T-cell (primary cell): ENCODE results near the gene MYO1D. TPM values are rescaled to one million over a fixed set of nuclear protein-coding genes. Genes with fewer than 3 reads are reported as not detected.

ENCODE experiments used
- ATAC-seq, 4 experiments: fragments of 200-7000 bp in 3 of 4; fragments of 150-1000 bp in 1 of 4; cut with Tn5 transposase; replicated peaks in 1 of 4; 1 replicate in 3 of 4; 2 replicates in 1 of 4; pipeline ENCODE4 v1.10.0; 2021; ENCODE audit warnings: moderate library complexity in 3 of 4, mild to moderate bottlenecking in 2 of 4, moderate number of reproducible peaks in 1 of 4
- CTCF ChIA-PET, 2 donors: fragments of 300-600 bp; sonication (Branson Sonifier 250); formaldehyde crosslinking; loops; one replicate each; lab custom pipeline; 2022; ENCODE audit warnings: antibody characterized with exemption in 2 of 2; lab: Charles Lee
- POLR2A ChIA-PET, 2 donors: fragments of 300-600 bp; sonication (Branson Sonifier 250); formaldehyde crosslinking; loops; one replicate each; lab custom pipeline; 2022; ENCODE audit warnings: antibody characterized with exemption in 2 of 2; lab: Charles Lee
- DNase-seq, 35 experiments: peaks; one replicate each; pipeline versions ENCODE4 v3.0.0 to v3.0.0-alpha.2; 2013 to 2023
- H3K27ac ChIP-seq: one replicate; pipeline ENCODE4 v1.5.1; 2013; ENCODE audit warnings: low read length
- H3K27me3 ChIP-seq, 2 experiments: replicated peaks in 1 of 2; 1 replicate in 1 of 2; 2 replicates in 1 of 2; pipeline versions ENCODE4 v1.6.1 to v1.7.0; 2013; ENCODE audit warnings: low read length in 1 of 2, mixed read lengths in 1 of 2; ENCODE audit not compliant: control insufficient read depth in 2 of 2, insufficient read depth in 2 of 2; ENCODE audit errors: extremely low read depth in 1 of 2
- H3K36me3 ChIP-seq, 2 donors: 1 replicate in 1 of 2; 2 replicates in 1 of 2; pipeline versions ENCODE4 v1.6.1 to v1.7.0; 2013; ENCODE audit warnings: low read length in 1 of 2; ENCODE audit not compliant: control insufficient read depth in 2 of 2, insufficient read depth in 1 of 2; ENCODE audit errors: extremely low read depth in 1 of 2
- H3K4me1 ChIP-seq, 2 experiments: 1 replicate in 1 of 2; 2 replicates in 1 of 2; pipeline versions ENCODE4 v1.6.1 to v1.7.0; 2013; ENCODE audit warnings: low read length in 2 of 2, mixed read lengths in 1 of 2; ENCODE audit not compliant: insufficient read depth in 2 of 2, control insufficient read depth in 1 of 2; ENCODE audit errors: extremely low read depth in 1 of 2
- H3K4me3 ChIP-seq, 2 donors: 1 replicate in 1 of 2; 2 replicates in 1 of 2; pipeline versions ENCODE4 v1.5.1 to v1.7.0; 2013; ENCODE audit warnings: mild to moderate bottlenecking in 2 of 2, low read length in 1 of 2, moderate library complexity in 1 of 2; ENCODE audit not compliant: control insufficient read depth in 1 of 2; ENCODE audit errors: extremely low read depth in 1 of 2
- H3K9me3 ChIP-seq: 2 replicates; pipeline ENCODE4 v1.7.0; 2013
- H3K27ac Mint-ChIP-seq, 2 donors: one replicate each; pipeline ENCODE4 v1.8.0; 2020 to 2021; ENCODE audit warnings: mild to moderate bottlenecking in 2 of 2, mixed read lengths in 2 of 2
- H3K27me3 Mint-ChIP-seq, 2 donors: one replicate each; pipeline ENCODE4 v1.8.0; 2021 to 2022; ENCODE audit warnings: mixed read lengths in 2 of 2
- H3K36me3 Mint-ChIP-seq: one replicate; pipeline ENCODE4 v1.8.0; 2021; ENCODE audit warnings: mixed read lengths
- H3K4me1 Mint-ChIP-seq, 3 donors: one replicate each; pipeline ENCODE4 v1.8.0; 2020 to 2022; ENCODE audit warnings: mixed read lengths in 3 of 3, mild to moderate bottlenecking in 1 of 3
- H3K4me3 Mint-ChIP-seq, 3 donors: one replicate each; pipeline ENCODE4 v1.8.0; 2020 to 2022; ENCODE audit warnings: mild to moderate bottlenecking in 3 of 3, mixed read lengths in 3 of 3, moderate library complexity in 3 of 3
- H3K9me3 Mint-ChIP-seq, 3 donors: one replicate each; pipeline ENCODE4 v1.8.0; 2020 to 2022; ENCODE audit warnings: mixed read lengths in 3 of 3
- WGBS: methylation state at CpG from one replicate; pipeline ENCODE4 v1.1.5; 2013; ENCODE audit warnings: missing lambda C conversion rate; ENCODE audit not compliant: insufficient coverage; 5-methylcytosine and 5-hydroxymethylcytosine counted together
- total RNA-seq, 35 experiments: library from RNA in 6 of 35; stranded (reverse) in 6 of 35; fragments of 120-200 nt in 1 of 35; gene quantifications; one replicate each; pipeline versions ENCODE4 v1.2.1 to v1.2.4 and lab custom pipeline; 2013 to 2026

The MYO1D gene
- total RNA-seq, 5 donors from 2014 or later (not counting 1 experiment from before 2014, with no cell fraction given): 8.3 to 11.1 (median 9.5) TPM

- no peak overlapping the region for H3K4me3 ChIP-seq
- no peaks in the 10 kb centered on the region for H3K36me3 Mint-ChIP-seq
- no peaks in the 10 kb centered on the region for H3K36me3 ChIP-seq
- H3K4me1 Mint-ChIP-seq: no peaks in the 10 kb centered on the region
- H3K4me1 ChIP-seq: no peaks in the 10 kb centered on the region
- CTCF ChIA-PET: interaction anchor here in 1 of 2 donors (0.7 kb wide), 1 partner anchor 21 kb away, joined by 4 read pairs; no protein-coding TSS in a partner anchor
- no peaks in the 10 kb centered on the region for H3K9me3 Mint-ChIP-seq
- H3K4me3 Mint-ChIP-seq: no peak overlapping the region
- DNase-seq (no peak), ATAC-seq (no peak)
- peaks cover 0 to 3% of the 10 kb centered on the region in 2 experiments for H3K27me3 ChIP-seq
- H3K27ac Mint-ChIP-seq: no peak overlapping the region
- POLR2A ChIA-PET: no interaction called here
- 86% methylated on average over 5 of the region's 11 CpGs for WGBS
- peaks cover 3% of the 10 kb centered on the region in 2 donors for H3K27me3 Mint-ChIP-seq
- no peaks in the 10 kb centered on the region for H3K9me3 ChIP-seq
- no peak overlapping the region for H3K27ac ChIP-seq
Measured at GRCh38 chr17:32795339-32795979, 81.5 kb downstream of the MYO1D start.

GRCh38 chr17:32794533-32795246 is 82.2 kb downstream of the MYO1D start:
- no peaks in the 10 kb centered on the region for H3K9me3 ChIP-seq
- no peaks in the 10 kb centered on the region for H3K4me1 Mint-ChIP-seq
- H3K27ac ChIP-seq: no peak overlapping the region
- no peaks in the 10 kb centered on the region for H3K36me3 Mint-ChIP-seq
- H3K4me3 Mint-ChIP-seq: no peak overlapping the region
- no peak overlapping the region for H3K4me3 ChIP-seq
- ChIA-PET CTCF (interaction anchor here in 1 of 2 donors (0.6 kb wide), 1 partner anchor 161 kb away, joined by 3 read pairs; no protein-coding TSS in a partner anchor), POLR2A (no interaction called here)
- no peaks in the 10 kb centered on the region for H3K9me3 Mint-ChIP-seq
- H3K27ac Mint-ChIP-seq: no peak overlapping the region
- peaks cover 0 to 2% of the 10 kb centered on the region in 2 experiments for H3K27me3 ChIP-seq
- WGBS: 89% methylated on average over 5 of the region's 7 CpGs
- DNase-seq: no peak
- no peak for ATAC-seq
- no peaks in the 10 kb centered on the region for H3K4me1 ChIP-seq
- peaks cover 3 to 7% of the 10 kb centered on the region in 2 donors for H3K27me3 Mint-ChIP-seq
- no peaks in the 10 kb centered on the region for H3K36me3 ChIP-seq

DNA sequence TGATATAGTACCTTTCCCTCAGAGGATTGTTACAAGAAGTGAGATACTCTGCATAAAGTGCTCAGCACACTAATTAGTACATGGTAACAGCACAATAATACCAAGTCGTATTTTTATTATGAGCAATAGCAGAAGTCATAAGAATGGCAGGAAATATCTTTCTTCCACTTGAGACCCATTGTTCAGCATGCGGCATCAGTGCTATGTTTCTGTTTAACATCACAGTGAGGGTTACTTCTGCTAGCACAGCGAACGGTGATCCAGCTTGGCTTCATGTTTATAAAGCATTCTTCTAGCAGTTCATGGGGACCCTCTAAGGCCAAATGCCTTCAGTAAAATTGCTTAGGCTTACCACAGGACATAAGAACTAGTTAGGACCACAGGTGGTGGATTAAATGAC is 83.1 kb downstream of the MYO1D start:
- H3K36me3 Mint-ChIP-seq: no peaks in the 10 kb centered on the region

DNA sequence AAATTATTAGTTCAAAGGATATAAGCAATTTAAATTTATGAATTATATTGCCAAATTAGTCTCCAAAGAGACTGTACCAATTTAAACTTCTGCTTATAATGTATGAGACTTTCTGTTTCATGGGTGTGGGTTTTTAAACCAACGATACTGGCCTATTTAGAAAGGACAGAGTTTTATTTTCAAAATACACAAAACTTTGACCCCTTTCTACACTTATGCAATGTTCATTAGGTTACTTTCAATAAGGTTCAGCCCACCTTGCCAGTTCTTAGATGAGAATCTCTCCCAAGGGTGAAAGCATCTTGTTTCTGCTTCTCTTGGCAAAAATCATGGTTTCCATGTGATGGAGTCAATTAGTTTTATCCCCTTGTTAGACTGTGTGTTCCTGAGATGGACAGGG is 84.7 kb downstream of the MYO1D start:
- WGBS: no CpG with 5 or more reads among the region's 1 CpG
- Mint-ChIP-seq H3K4me1 (no peaks in the 10 kb centered on the region), H3K27ac (no peak overlapping the region), H3K36me3 (no peaks in the 10 kb centered on the region), H3K4me3 (no peak overlapping the region), H3K9me3 (no peaks in the 10 kb centered on the region), H3K27me3 (peaks cover 0 to 4% of the 10 kb centered on the region in 2 donors)
- DNase-seq (no peak), ATAC-seq (no peak)
- Histone ChIP-seq H3K27ac (no peak overlapping the region), H3K36me3 (no peaks in the 10 kb centered on the region), H3K4me3 (no peak overlapping the region), H3K4me1 (no peaks in the 10 kb centered on the region), H3K9me3 (no peaks in the 10 kb centered on the region), H3K27me3 (no peaks in the 10 kb centered on the region)
- ChIA-PET CTCF (interaction anchor here (1.1 to 1.7 kb wide), 2 partner anchors 9 kb away, joined by 3 to 8 read pairs; no protein-coding TSS in a partner anchor), POLR2A (no interaction called here)

More for the DNA sequence above, 83.1 kb downstream of the MYO1D start:
- no peak overlapping the region for H3K4me3 ChIP-seq
- CTCF ChIA-PET: interaction anchor here in 1 of 2 donors (0.6 kb wide), 1 partner anchor 162 kb away, joined by 3 read pairs; no protein-coding TSS in a partner anchor
- no peaks in the 10 kb centered on the region for H3K36me3 ChIP-seq
- Mint-ChIP-seq H3K9me3 (no peaks in the 10 kb centered on the region), H3K27me3 (peaks cover 0 to 7% of the 10 kb centered on the region in 2 donors), H3K4me3 (no peak overlapping the region), H3K27ac (no peak overlapping the region), H3K4me1 (no peaks in the 10 kb centered on the region)
- WGBS: 100% methylated on average over 3 of the region's 4 CpGs
- no peaks in the 10 kb centered on the region for H3K9me3 ChIP-seq
- H3K27ac ChIP-seq: no peak overlapping the region
- H3K4me1 ChIP-seq: no peaks in the 10 kb centered on the region
- POLR2A ChIA-PET: no interaction called here
- H3K27me3 ChIP-seq: peaks cover 0 to 2% of the 10 kb centered on the region in 2 experiments
- DNase-seq (no peak), ATAC-seq (no peak)

- DNase-seq (no peak), ATAC-seq (no peak)
- CTCF ChIA-PET: no interaction called here
- Mint-ChIP-seq H3K4me1 (no peaks in the 10 kb centered on the region), H3K27ac (no peak overlapping the region), H3K27me3 (peaks cover 0 to 4% of the 10 kb centered on the region in 2 donors), H3K9me3 (no peaks in the 10 kb centered on the region), H3K4me3 (no peak overlapping the region), H3K36me3 (no peaks in the 10 kb centered on the region)
- Histone ChIP-seq H3K4me1 (no peaks in the 10 kb centered on the region), H3K36me3 (no peaks in the 10 kb centered on the region), H3K4me3 (no peak overlapping the region), H3K27me3 (no peaks in the 10 kb centered on the region), H3K9me3 (no peaks in the 10 kb centered on the region), H3K27ac (no peak overlapping the region)
- WGBS: no CpG with 5 or more reads among the region's 3 CpGs
- POLR2A ChIA-PET: no interaction called here
Measured at GRCh38 chr17:32786169-32786568, 90.8 kb downstream of the MYO1D start.

GRCh38 chr17:32784113-32784512 is 92.8 kb downstream of the MYO1D start:
- no peak overlapping the region for H3K4me3 ChIP-seq
- H3K27ac Mint-ChIP-seq: no peak overlapping the region
- no peaks in the 10 kb centered on the region for H3K9me3 Mint-ChIP-seq
- no peaks in the 10 kb centered on the region for H3K36me3 Mint-ChIP-seq
- ChIA-PET CTCF (interaction anchor here (0.5 to 3.5 kb wide), 15 partner anchors 21 to 322 kb away, joined by 3 to 47 read pairs (median 4); partner anchors contain the start of gene MYO1D (in 2 of the 2)), POLR2A (no interaction called here)
- no peaks in the 10 kb centered on the region for H3K36me3 ChIP-seq
- H3K27me3 ChIP-seq: no peaks in the 10 kb centered on the region
- DNase-seq (no peak), ATAC-seq (no peak)
- no peaks in the 10 kb centered on the region for H3K27me3 Mint-ChIP-seq
- no peak overlapping the region for H3K27ac ChIP-seq
- no peak overlapping the region for H3K4me3 Mint-ChIP-seq
- 86% methylated on average over 2 of the region's 3 CpGs for WGBS
- H3K4me1 ChIP-seq: no peaks in the 10 kb centered on the region
- no peaks in the 10 kb centered on the region for H3K4me1 Mint-ChIP-seq
- H3K9me3 ChIP-seq: no peaks in the 10 kb centered on the region
